ENCODE data around the gene INSRR. TPM values are rescaled to one million over a fixed set of nuclear protein-coding genes. Genes with fewer than 3 reads are reported as not detected.

The INSRR gene
- total RNA-seq, 1 donor from 2014 or later = not detected

DNA sequence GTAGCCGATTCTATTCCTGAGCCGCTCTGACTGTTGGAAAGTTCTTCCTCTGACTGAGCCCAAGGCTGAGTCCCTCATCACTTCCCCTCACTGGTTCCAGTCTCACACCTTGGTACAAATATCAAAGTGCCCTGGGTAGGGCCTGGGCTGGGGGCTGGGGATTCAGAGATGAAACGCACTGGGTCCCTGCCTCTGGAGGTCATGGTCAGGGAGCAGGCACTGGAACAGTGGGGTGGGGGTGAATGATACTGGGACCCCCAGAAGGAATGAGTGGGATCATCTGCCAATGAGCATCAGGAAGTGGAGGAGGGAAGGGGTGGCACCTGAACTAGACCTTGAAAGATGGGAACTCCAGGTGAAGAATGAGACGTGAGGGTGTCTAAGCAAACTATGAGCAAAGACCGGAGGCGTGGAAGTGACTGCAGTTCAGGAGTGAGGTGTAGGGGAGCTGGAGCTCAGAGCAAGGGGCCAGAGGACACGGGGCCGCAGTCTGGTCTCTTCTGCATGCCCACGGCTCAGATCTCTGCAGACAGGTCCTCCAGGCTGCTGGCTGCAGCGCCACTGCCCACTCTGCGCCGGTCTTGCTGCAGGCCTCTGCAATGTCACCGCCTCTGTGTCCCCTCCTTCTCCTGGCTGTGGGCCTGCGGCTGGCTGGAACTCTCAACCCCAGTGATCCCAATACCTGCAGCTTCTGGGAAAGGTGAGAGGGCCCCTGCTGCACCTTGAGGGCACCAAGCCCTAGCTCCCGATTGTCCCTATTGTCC, 44.6 kb upstream of the INSRR start:
- no peak for DNase-seq (ENCODE audit: low read depth)
- TF ChIP-seq, protein P1, sequence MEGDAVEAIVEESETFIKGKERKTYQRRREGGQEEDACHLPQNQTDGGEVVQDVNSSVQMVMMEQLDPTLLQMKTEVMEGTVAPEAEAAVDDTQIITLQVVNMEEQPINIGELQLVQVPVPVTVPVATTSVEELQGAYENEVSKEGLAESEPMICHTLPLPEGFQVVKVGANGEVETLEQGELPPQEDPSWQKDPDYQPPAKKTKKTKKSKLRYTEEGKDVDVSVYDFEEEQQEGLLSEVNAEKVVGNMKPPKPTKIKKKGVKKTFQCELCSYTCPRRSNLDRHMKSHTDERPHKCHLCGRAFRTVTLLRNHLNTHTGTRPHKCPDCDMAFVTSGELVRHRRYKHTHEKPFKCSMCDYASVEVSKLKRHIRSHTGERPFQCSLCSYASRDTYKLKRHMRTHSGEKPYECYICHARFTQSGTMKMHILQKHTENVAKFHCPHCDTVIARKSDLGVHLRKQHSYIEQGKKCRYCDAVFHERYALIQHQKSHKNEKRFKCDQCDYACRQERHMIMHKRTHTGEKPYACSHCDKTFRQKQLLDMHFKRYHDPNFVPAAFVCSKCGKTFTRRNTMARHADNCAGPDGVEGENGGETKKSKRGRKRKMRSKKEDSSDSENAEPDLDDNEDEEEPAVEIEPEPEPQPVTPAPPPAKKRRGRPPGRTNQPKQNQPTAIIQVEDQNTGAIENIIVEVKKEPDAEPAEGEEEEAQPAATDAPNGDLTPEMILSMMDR (conservative IDR thresholded peaks at IDR 0.05; ENCODE audit: low read depth, low read length) = no peak
- no peak overlapping the region for H3K4me3 ChIP-seq (ENCODE audit: low read depth, low read length)

DNA sequence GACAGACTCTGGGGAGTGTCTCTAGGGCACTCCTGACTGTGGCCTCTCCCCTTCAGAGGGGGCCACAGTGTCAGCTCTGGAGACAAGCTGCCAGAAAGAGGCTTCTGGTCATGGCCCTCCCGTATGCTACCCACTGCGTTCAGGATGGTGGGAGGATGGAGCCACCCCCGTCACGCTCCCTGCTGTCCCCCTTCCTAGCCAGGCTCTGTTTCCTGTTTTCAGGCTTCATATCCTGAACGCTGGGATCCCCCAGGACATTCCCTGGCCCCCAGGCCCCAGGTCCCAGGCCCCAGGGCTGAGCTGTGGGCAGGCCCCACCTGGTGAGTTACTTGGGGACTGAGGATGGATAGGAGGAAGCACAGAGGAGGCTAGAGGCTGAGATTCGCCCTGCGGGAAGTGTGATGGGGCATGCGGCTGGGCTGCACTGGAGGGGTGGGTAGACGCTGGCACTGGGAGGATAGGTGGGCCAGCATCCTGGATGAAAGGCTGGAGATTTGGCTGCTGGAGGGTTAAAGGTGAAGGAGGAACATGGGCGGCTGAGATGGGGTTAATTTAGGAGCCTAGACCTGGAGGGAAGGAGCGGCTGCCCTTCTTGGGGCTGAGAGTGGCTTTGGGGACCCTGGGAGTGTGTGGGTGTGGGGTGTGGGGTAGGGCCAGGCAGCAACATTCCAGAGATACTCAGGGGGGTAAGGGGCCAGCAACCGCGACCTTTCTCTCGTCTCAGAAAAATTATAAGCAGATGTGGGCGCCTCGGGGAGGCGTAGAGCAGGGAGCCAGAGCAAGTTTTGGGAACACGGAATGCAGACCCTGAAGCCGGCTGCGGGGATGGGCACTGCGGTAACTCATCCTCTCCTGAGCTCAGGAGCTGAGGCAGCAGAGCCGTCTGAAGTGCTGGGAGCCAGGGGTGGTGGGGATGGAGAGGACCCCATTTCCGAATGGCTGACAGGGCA, 43.3 kb upstream of the INSRR start:
- DNase-seq (ENCODE audit: low read depth) = no peak
- TF ChIP-seq, protein P1 (conservative IDR thresholded peaks at IDR 0.05; ENCODE audit: low read depth, low read length) = no peak
- no peak overlapping the region for H3K4me3 ChIP-seq (ENCODE audit: low read depth, low read length)

DNA sequence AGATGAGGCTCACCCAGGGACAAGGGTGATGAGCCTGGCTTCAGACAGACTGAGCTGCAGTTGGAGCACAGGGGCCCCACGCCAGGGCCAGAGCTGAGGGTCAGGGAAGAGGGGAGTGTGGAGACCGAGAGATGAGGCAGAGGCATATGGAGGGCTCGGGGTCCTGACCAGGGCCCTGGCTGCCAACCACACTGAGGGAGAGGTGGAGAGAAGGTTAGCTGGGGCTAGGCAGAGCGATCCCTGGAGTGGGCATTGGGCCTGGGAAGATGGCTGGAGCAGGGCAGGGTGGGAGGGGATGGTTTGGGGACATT, 42.6 kb upstream of the INSRR start:
- no peak for DNase-seq (ENCODE audit: low read depth)
- TF ChIP-seq, protein P1 (conservative IDR thresholded peaks at IDR 0.05; ENCODE audit: low read depth, low read length) = no peak

DNA sequence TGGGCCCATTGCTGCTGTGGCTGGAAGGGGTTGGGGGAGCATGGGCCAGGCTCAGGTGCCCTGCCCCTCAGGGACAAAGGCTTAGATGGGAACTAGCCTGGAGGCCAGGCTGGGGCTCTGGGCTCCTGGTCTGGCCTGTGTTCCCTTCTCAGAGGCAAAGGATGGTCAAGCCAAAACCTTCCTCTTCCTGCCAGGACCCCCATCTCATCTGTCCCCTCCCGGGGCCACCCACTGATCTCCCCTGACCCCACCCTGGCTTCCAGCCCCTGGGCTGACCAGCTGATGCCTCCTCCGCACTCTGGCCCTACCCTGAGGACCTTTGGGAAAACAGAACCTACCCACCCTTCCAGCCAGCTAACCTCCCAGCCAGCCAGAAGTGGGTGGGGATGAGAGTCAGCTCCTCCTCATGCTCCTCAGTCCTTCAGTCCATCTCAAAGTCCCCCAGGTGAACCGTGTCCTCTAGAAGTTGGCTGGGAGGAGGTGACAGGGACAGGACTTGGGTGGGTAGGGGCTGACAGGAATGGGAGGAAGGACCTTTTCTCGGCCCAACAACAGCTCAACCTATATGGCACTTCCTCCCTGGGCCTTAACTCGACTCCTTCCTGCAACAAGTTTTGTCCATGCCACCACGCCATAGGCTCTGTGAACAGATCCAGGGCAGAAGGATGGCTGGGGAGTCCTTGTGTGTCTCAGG, 42.1 kb upstream of the INSRR start:
- H3K4me3 ChIP-seq (ENCODE audit: low read depth, low read length) = no peak overlapping the region
- DNase-seq (ENCODE audit: low read depth) = no peak
- TF ChIP-seq, protein P1 (conservative IDR thresholded peaks at IDR 0.05; ENCODE audit: low read depth, low read length) = no peak

More for the DNA sequence above, 42.6 kb upstream of the INSRR start:
- H3K4me3 ChIP-seq (ENCODE audit: low read depth, low read length) = no peak overlapping the region

DNA sequence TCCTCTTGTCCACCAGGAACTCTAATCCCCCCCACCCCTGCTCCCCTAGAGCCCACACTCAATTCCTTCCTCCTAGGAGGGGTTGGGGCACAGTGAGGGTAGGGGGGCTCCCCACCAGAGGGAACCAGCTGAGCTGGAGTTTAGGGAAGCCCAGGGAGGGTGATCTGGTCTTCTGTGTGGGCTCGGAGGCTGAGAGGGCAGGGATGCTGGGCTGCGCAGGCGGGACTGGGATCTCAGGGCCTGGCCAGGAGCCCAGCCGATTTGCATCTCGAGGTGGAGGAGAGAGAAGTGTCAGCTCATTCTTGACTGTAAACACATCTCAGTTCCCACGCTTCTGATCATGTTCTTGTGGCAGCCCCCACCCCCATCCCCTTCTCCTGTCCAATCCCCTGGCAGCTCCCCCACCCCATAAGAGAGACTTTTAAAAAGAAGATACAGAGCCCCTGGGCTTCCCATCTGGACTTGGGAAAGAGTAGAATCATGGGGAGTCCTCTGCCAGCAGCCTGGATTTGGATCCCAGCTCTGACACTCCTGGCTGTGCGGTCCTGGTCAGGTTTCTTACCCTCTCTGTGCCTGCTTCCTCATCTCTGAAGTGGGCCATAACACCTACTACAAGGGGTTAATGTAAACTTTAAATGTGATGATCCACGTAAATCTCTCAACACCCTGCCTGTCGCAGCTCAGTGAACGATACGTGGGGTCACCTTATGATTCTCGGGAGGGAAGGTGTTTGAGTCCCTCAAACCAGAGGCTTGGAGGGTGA, 41.2 kb upstream of the INSRR start:
- H3K4me3 ChIP-seq (ENCODE audit: low read depth, low read length) = no peak overlapping the region
- DNase-seq (ENCODE audit: low read depth) = no peak
- TF ChIP-seq, protein P1 (conservative IDR thresholded peaks at IDR 0.05; ENCODE audit: low read depth, low read length) = no peak

DNA sequence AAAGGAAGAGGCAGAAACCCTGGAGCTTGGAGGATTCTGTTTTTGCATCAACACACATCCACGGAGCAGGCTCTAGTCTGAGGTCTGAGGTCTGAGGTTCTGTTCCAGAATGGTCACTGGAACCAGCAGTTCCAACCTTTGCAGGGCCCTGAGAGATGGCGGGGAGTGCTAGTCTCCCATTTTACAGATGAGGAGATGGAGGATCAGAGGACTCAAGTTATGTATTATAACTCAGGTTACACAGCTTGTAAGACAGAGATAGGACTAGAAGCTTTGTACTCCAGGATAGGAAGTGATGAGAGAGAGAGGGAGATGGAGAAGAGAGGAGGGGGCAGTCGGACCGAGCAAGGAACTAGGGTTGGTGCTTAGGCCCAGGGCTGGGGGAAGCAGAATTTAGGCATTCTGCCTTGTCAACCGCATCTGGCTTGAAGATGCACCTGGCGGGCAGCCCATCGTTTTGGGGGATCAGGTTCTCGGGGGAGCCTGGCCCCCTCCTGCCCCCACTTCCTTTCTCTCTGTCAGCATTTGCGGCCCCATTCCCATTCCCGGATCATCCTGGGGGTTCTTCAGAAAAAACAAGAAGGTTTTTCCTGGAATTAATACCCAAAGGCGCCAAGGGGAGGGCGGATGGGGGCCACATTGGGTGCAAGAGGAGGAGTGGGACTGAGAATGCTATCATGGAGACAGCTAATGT, 40.2 kb upstream of the INSRR start:
- no peak for DNase-seq (ENCODE audit: low read depth)
- TF ChIP-seq, protein P1 (conservative IDR thresholded peaks at IDR 0.05; ENCODE audit: low read depth, low read length) = no peak

More for the DNA sequence above, 40.2 kb upstream of the INSRR start:
- H3K4me3 ChIP-seq (ENCODE audit: low read depth, low read length) = no peak overlapping the region

Data from epithelial cell of proximal tubule (primary cell).